Calu3 (cell line): ENCODE results near the gene IL18. TPM values are rescaled to one million over a fixed set of nuclear protein-coding genes. Genes with fewer than 3 reads are reported as not detected.

Experiments used
- BruUV-seq: library from RNA; stranded (reverse); fragments of 400-500 nt; replicated peaks from 2 replicates; lab custom pipeline; 2021; lab: Mats Ljungman, UMichigan
- CTCF ChIA-PET: fragments of 300-600 bp; sonication (Branson Sonifier 250); formaldehyde crosslinking; loops from one replicate; lab custom pipeline; 2022; ENCODE audit warnings: antibody characterized with exemption; lab: Charles Lee
- DNase-seq: peaks from one replicate; pipeline ENCODE4 v3.0.0; 2022
- H3K27ac Mint-ChIP-seq: one replicate; pipeline ENCODE4 v1.8.0; 2022; ENCODE audit warnings: mixed read lengths; ENCODE audit not compliant: unreplicated experiment
- H3K27me3 Mint-ChIP-seq: one replicate; pipeline ENCODE4 v1.8.0; 2022; ENCODE audit warnings: mixed read lengths; ENCODE audit not compliant: unreplicated experiment
- H3K36me3 Mint-ChIP-seq: one replicate; pipeline ENCODE4 v1.8.0; 2022; ENCODE audit warnings: mild to moderate bottlenecking, moderate library complexity, mixed read lengths; ENCODE audit not compliant: insufficient read depth, unreplicated experiment
- H3K4me1 Mint-ChIP-seq: one replicate; pipeline ENCODE4 v1.8.0; 2022; ENCODE audit warnings: mild to moderate bottlenecking, low read depth, mixed read lengths; ENCODE audit not compliant: unreplicated experiment
- H3K4me3 Mint-ChIP-seq: one replicate; pipeline ENCODE4 v1.8.0; 2022; ENCODE audit warnings: mild to moderate bottlenecking, low read depth, moderate library complexity, mixed read lengths; ENCODE audit not compliant: unreplicated experiment
- H3K9me3 Mint-ChIP-seq: one replicate; pipeline ENCODE4 v1.8.0; 2022; ENCODE audit warnings: low read depth, mixed read lengths; ENCODE audit not compliant: unreplicated experiment
- CTCF ChIP-seq: fragments of 200-600 bp; IDR thresholded peaks from one replicate; pipeline ENCODE4 v1.8.0; 2022; ENCODE audit warnings: antibody characterized with exemption; ENCODE audit not compliant: unreplicated experiment
- intact Hi-C: fragments of 100-400 bp; cut with micrococcal nuclease; formaldehyde crosslinking; loops from one replicate; pipeline ENCODE4 v1.10.0; 2022; ENCODE audit not compliant: unreplicated experiment
- total RNA-seq: library from RNA; stranded (reverse); gene quantifications from 2 replicates; pipeline ENCODE4 v1.2.3, GENCODE V29; 2022

IL18 gene
- total RNA-seq, 1 experiment from 2014 or later, result 121 TPM

- intact Hi-C loops, result no loop called here
- no peak overlapping the region for H3K4me3 Mint-ChIP-seq
Observed at GRCh38 chr11:112172362-112172994, 8.6 kb upstream of the IL18 start.

GRCh38 chr11:112167145-112167544, 3.3 kb upstream of the IL18 start, which contains the start of gene TEX12:
Gene TEX12 (plus strand): TSS chr11:112167372. CDS start chr11:112169269, 1,897 bp downstream.
- Mint-ChIP-seq H3K4me1 (peaks cover 21% of the 10 kb centered on the region), H3K27me3 (no peaks in the 10 kb centered on the region), H3K36me3 (peaks cover 23% of the 10 kb centered on the region), H3K27ac (peak within 1 kb of the TSS; percentile 76), H3K4me3 (no peak within 1 kb of the TSS), H3K9me3 (no peaks in the 10 kb centered on the region)
- intact Hi-C loops, result no loop called here
- BruUV-seq, result no TSS peak
- DNase-seq, result no peak
- CTCF ChIA-PET, result interaction anchor here (1.1 kb wide), 1 partner anchor 10 kb away, joined by 6 read pairs; no protein-coding TSS in a partner anchor
- TF ChIP-seq CTCF, result no peak

More at GRCh38 chr11:112172362-112172994, 8.6 kb upstream of the IL18 start:
- no peak for TF ChIP-seq CTCF
- DNase-seq, result no peak
- no peak overlapping the region for H3K27ac Mint-ChIP-seq
- no peaks in the 10 kb centered on the region for H3K9me3 Mint-ChIP-seq
- H3K27me3 Mint-ChIP-seq, result no peaks in the 10 kb centered on the region
- peaks cover 10% of the 10 kb centered on the region for H3K36me3 Mint-ChIP-seq
- H3K4me1 Mint-ChIP-seq, result peaks cover 10% of the 10 kb centered on the region
- CTCF ChIA-PET, result interaction anchor here (0.7 to 1.4 kb wide), 4 partner anchors 8 to 59 kb away, joined by 3 to 6 read pairs (median 4); partner anchors contain the start of gene IL18
- no TSS peak for BruUV-seq

GRCh38 chr11:112166562-112166961, 2.7 kb upstream of the IL18 start:
- Mint-ChIP-seq H3K36me3 (peaks cover 29% of the 10 kb centered on the region), H3K4me1 (peaks cover 21% of the 10 kb centered on the region), H3K4me3 (no peak overlapping the region), H3K27me3 (no peaks in the 10 kb centered on the region), H3K27ac (peak overlapping the region; percentile 76), H3K9me3 (no peaks in the 10 kb centered on the region)
- no TSS peak for BruUV-seq
- peak; percentile 50 for DNase-seq
- CTCF ChIA-PET, result interaction anchor here (1.1 kb wide), 1 partner anchor 9 kb away, joined by 6 read pairs; no protein-coding TSS in a partner anchor
- intact Hi-C loops, result no loop called here
- TF ChIP-seq CTCF, result no peak

GRCh38 chr11:112165049-112165448, 1.2 kb upstream of the IL18 start:
- Mint-ChIP-seq H3K9me3 (no peaks in the 10 kb centered on the region), H3K4me1 (peaks cover 33% of the 10 kb centered on the region), H3K36me3 (peaks cover 44% of the 10 kb centered on the region), H3K27ac (peak overlapping the region; percentile 82), H3K4me3 (no peak overlapping the region), H3K27me3 (no peaks in the 10 kb centered on the region)
- intact Hi-C loops, result no loop called here
- DNase-seq, result no peak
- no peak for TF ChIP-seq CTCF
- CTCF ChIA-PET, result interaction anchor here (1.2 kb wide), 1 partner anchor 8 kb away, joined by 4 read pairs; no protein-coding TSS in a partner anchor
- BruUV-seq, result no TSS peak
